Chondrocyte (in vitro differentiated cells): ENCODE results near the gene ZNF653. TPM values are rescaled to one million over a fixed set of nuclear protein-coding genes. Genes with fewer than 3 reads are reported as not detected.

Experiments
- DNase-seq: peaks from one replicate; pipeline ENCODE4 v3.0.0; 2021; ENCODE audit warnings: mixed read lengths, low spot score
- H3K27ac Mint-ChIP-seq: one replicate; pipeline ENCODE4 v1.8.0; 2021; ENCODE audit warnings: mild to moderate bottlenecking, moderate library complexity, mixed read lengths; ENCODE audit not compliant: unreplicated experiment
- H3K27me3 Mint-ChIP-seq: 2 replicates; pipeline ENCODE4 v1.8.0; 2021; ENCODE audit warnings: low read depth, mixed read lengths
- H3K36me3 Mint-ChIP-seq: 2 replicates; pipeline ENCODE4 v1.8.0; 2021; ENCODE audit warnings: low read depth, mixed read lengths
- H3K4me1 Mint-ChIP-seq: 2 replicates; pipeline ENCODE4 v1.8.0; 2021; ENCODE audit warnings: low read depth, mild to moderate bottlenecking, mixed read lengths
- H3K4me3 Mint-ChIP-seq: one replicate; pipeline ENCODE4 v1.8.0; 2021; ENCODE audit warnings: mild to moderate bottlenecking, moderate library complexity, mixed read lengths; ENCODE audit not compliant: unreplicated experiment
- H3K9me3 Mint-ChIP-seq: 2 replicates; pipeline ENCODE4 v1.8.0; 2021; ENCODE audit warnings: low read depth, mixed read lengths
- CTCF ChIP-seq: fragments of 200-600 bp; sonication (generic); IDR thresholded peaks from 2 replicates; pipeline ENCODE4 v1.5.0; 2021; ENCODE audit warnings: antibody characterized with exemption, mild to moderate bottlenecking, moderate library complexity
- long read RNA-seq: library from polyadenylated mRNA; stranded (forward); transcript quantifications from one replicate; pipeline ENCODE4 v2.0.0, GENCODE V29; 2021
- total RNA-seq: library from RNA; stranded (reverse); gene quantifications from 3 replicates; pipeline ENCODE4 v1.2.1, GENCODE V29; 2021

Gene ZNF653
- 6.8 to 8.6 TPM (median 8.2 TPM) in 3 replicates for total RNA-seq
- long read RNA-seq, transcript ZNF653-201 (9 exons, 2,240 nt), result major isoform, 5 of 13 reads
- long read RNA-seq, partial matches to known transcripts, result 0 of 13 reads
- long read RNA-seq, other reads (novel, unspliced or antisense), result 7 of 13 reads

GRCh38 chr19:11505504-11506100 is at the start of gene ZNF653:
TSS of gene ZNF653 (minus strand) at chr19:11505839. CDS start at chr19:11505786, 53 bp downstream.
- Mint-ChIP-seq H3K9me3 (no peaks in the 10 kb centered on the region), H3K27ac (peak within 1 kb of the TSS; percentile 95), H3K36me3 (peaks cover 3% of the 10 kb centered on the region), H3K27me3 (no peaks in the 10 kb centered on the region), H3K4me3 (peak within 1 kb of the TSS; percentile 83), H3K4me1 (peaks cover 16% of the 10 kb centered on the region)
- DNase-seq, result no peak
- TF ChIP-seq CTCF, result no peak

GRCh38 chr19:11555246-11555645 is 49.6 kb upstream of the ZNF653 start:
- Mint-ChIP-seq H3K27ac (no peak overlapping the region), H3K9me3 (no peaks in the 10 kb centered on the region), H3K4me3 (no peak overlapping the region), H3K27me3 (no peaks in the 10 kb centered on the region), H3K4me1 (peaks cover 24% of the 10 kb centered on the region), H3K36me3 (peaks cover 9% of the 10 kb centered on the region)
- DNase-seq, result no peak
- TF ChIP-seq CTCF, result no peak

- H3K27me3 Mint-ChIP-seq, result no peaks in the 10 kb centered on the region
- no peak overlapping the region for H3K27ac Mint-ChIP-seq
- H3K36me3 Mint-ChIP-seq, result peaks cover 9% of the 10 kb centered on the region
- H3K4me1 Mint-ChIP-seq, result peaks cover 19% of the 10 kb centered on the region
- TF ChIP-seq CTCF, result no peak
- DNase-seq, result no peak
- no peak overlapping the region for H3K4me3 Mint-ChIP-seq
- H3K9me3 Mint-ChIP-seq, result no peaks in the 10 kb centered on the region
Observed at GRCh38 chr19:11554160-11554559, 48.5 kb upstream of the ZNF653 start.

- H3K9me3 Mint-ChIP-seq, result no peaks in the 10 kb centered on the region
- H3K4me1 Mint-ChIP-seq, result peaks cover 9% of the 10 kb centered on the region
- no peak for DNase-seq
- peaks cover 9% of the 10 kb centered on the region for H3K36me3 Mint-ChIP-seq
- H3K4me3 Mint-ChIP-seq, result no peak overlapping the region
- no peak for TF ChIP-seq CTCF
- H3K27ac Mint-ChIP-seq, result no peak overlapping the region
- no peaks in the 10 kb centered on the region for H3K27me3 Mint-ChIP-seq
Observed at GRCh38 chr19:11552666-11553372, 47.2 kb upstream of the ZNF653 start.

GRCh38 chr19:11551603-11552235 is 46.1 kb upstream of the ZNF653 start:
- Mint-ChIP-seq H3K4me1 (peaks cover under 1% of the 10 kb centered on the region), H3K36me3 (peaks cover 9% of the 10 kb centered on the region), H3K27me3 (no peaks in the 10 kb centered on the region), H3K4me3 (no peak overlapping the region), H3K27ac (no peak overlapping the region), H3K9me3 (no peaks in the 10 kb centered on the region)
- TF ChIP-seq CTCF, result peak; percentile 71
- DNase-seq, result no peak
